IPS-15b (cell line): ENCODE results near the gene NEDD4L.

Source experiments
- H3K27me3 ChIP-seq: one replicate; pipeline ENCODE4 v1.6.1; 2013; ENCODE audit warnings: low read length; ENCODE audit not compliant: control insufficient read depth, insufficient read depth
- H3K36me3 ChIP-seq: one replicate; pipeline ENCODE4 v1.6.1; 2013; ENCODE audit warnings: low read length; ENCODE audit not compliant: control insufficient read depth, insufficient read depth
- H3K4me1 ChIP-seq: one replicate; pipeline ENCODE4 v1.6.1; 2013; ENCODE audit warnings: mild to moderate bottlenecking, low read length; ENCODE audit not compliant: control insufficient read depth, insufficient read depth
- H3K4me3 ChIP-seq: one replicate; pipeline ENCODE4 v1.5.1; 2013; ENCODE audit warnings: low read depth, low read length
- H3K9ac ChIP-seq: one replicate; pipeline ENCODE4 v1.6.1; 2013; ENCODE audit warnings: low read depth, mild to moderate bottlenecking, low read length
- H3K9me3 ChIP-seq: one replicate; pipeline ENCODE4 v1.6.1; 2013; ENCODE audit warnings: mild to moderate bottlenecking, low read length; ENCODE audit not compliant: control insufficient read depth, insufficient read depth

The NEDD4L gene

DNA sequence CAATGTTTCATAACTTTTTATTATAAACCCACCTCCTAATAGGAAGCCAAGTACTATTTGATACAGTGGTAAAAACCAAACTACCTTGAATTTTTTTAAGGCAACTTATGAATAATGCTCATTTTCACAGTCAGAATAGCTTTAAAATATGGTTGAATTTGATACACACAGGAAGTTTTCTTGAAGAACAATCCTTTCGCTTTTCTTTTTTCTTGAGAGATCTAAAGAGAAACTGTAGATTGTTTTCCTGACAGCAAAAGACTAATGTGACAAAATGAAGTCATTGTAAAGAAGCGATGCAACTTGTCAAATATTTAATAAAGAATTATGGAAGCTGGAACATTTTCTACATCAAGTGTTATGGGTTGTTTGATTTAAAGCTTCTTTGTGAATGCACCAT is 357.2 kb downstream of the NEDD4L start:
- Histone ChIP-seq H3K4me3 (no peak overlapping the region), H3K4me1 (no peaks in the 10 kb centered on the region), H3K36me3 (no peaks in the 10 kb centered on the region), H3K27me3 (no peaks in the 10 kb centered on the region), H3K9ac (no peak overlapping the region), H3K9me3 (no peaks in the 10 kb centered on the region)

DNA sequence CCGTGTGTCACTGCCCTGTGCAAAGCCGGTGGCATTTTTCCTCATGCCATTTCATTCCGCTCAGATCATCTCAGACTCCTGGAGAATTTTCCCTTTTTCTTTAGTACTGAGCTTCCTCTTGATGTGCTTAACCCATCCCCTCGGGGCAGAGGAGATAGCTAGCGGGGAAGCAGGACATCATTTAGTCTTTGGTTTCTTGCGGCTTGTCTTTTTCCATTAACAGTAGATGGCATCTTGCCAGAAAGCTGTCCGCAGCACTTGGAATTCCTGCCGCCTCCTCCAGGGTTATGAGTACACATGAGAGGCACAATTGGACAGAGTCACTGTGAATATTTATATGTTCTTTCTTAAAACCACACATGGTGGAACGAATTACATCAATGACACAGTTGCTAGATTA is 358.2 kb downstream of the NEDD4L start:
- H3K4me3 ChIP-seq: no peak overlapping the region
- no peaks in the 10 kb centered on the region for H3K9me3 ChIP-seq
- H3K4me1 ChIP-seq: no peaks in the 10 kb centered on the region
- no peak overlapping the region for H3K9ac ChIP-seq
- no peaks in the 10 kb centered on the region for H3K27me3 ChIP-seq
- no peaks in the 10 kb centered on the region for H3K36me3 ChIP-seq

DNA sequence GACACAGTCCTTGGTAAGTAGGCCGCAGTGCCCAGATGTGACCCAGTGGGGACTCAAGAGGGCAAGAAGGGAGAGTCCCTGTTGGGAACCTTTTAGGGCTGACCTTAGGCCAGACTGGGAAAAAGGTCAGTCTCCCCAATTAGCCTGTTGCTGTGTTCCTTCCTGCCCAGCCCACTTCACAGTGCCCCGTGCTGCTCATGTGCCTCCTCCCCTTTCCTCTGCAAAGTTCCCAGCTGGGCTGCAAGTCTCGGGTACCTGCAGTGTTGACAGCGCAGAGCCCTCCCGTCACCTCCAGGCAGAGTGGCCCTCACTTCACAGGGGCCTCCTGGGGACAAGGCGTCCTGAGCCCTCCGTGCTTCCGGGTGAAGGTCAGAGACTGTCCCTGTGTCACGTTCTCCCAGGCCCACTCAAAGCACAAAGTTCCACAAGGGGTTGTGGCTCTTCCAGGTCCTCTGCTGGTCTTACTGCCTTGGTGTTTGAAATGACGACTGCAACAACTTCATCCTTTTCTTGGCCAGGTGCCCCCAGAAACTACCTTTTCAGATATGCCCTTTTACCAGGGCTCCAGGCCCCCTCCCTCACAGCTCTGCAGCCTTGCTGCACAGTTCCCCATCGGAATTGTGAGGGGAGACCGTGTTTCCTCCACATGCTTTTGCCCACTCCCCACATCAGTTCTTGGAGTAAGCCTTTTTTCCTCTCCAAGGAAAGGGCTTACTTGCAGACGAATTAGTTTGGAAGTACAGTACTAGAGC is 359.1 kb downstream of the NEDD4L start:
- no peaks in the 10 kb centered on the region for H3K36me3 ChIP-seq
- no peaks in the 10 kb centered on the region for H3K4me1 ChIP-seq
- no peaks in the 10 kb centered on the region for H3K27me3 ChIP-seq
- H3K9ac ChIP-seq: no peak overlapping the region
- no peak overlapping the region for H3K4me3 ChIP-seq
- H3K9me3 ChIP-seq: no peaks in the 10 kb centered on the region

GRCh38 chr18:58403799-58404455 is 359.9 kb downstream of the NEDD4L start:
- H3K4me3 ChIP-seq: no peak overlapping the region
- no peak overlapping the region for H3K9ac ChIP-seq
- no peaks in the 10 kb centered on the region for H3K36me3 ChIP-seq
- no peaks in the 10 kb centered on the region for H3K4me1 ChIP-seq
- no peaks in the 10 kb centered on the region for H3K27me3 ChIP-seq
- H3K9me3 ChIP-seq: no peaks in the 10 kb centered on the region

GRCh38 chr18:58405107-58405898 is 361.3 kb downstream of the NEDD4L start:
- Histone ChIP-seq H3K4me3 (no peak overlapping the region), H3K36me3 (no peaks in the 10 kb centered on the region), H3K27me3 (no peaks in the 10 kb centered on the region), H3K9ac (no peak overlapping the region), H3K9me3 (no peaks in the 10 kb centered on the region), H3K4me1 (no peaks in the 10 kb centered on the region)

DNA sequence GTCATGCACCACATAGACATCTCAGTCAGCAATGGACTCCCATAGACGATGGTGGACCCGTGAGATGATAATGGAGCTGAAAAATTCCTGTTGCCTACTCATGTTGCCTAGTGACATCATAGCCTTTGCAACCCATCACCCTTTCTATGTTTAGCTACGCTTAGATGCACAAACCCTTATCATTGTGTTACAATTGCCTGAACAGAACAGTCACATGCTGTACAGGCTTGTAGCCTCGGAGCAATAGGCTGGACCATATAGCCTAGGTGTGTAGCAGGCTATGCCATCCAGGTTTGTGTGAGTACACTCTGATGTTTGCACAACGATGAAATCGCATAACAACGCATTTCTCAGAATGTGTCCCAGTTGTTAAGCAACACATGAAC is 363.2 kb downstream of the NEDD4L start:
- Histone ChIP-seq H3K4me1 (no peaks in the 10 kb centered on the region), H3K36me3 (no peaks in the 10 kb centered on the region), H3K9me3 (no peaks in the 10 kb centered on the region), H3K27me3 (no peaks in the 10 kb centered on the region), H3K4me3 (no peak overlapping the region), H3K9ac (no peak overlapping the region)

GRCh38 chr18:58407649-58408407 is 363.8 kb downstream of the NEDD4L start:
- H3K9ac ChIP-seq: no peak overlapping the region
- H3K9me3 ChIP-seq: no peaks in the 10 kb centered on the region
- H3K27me3 ChIP-seq: no peaks in the 10 kb centered on the region
- H3K4me1 ChIP-seq: no peaks in the 10 kb centered on the region
- no peaks in the 10 kb centered on the region for H3K36me3 ChIP-seq
- no peak overlapping the region for H3K4me3 ChIP-seq

DNA sequence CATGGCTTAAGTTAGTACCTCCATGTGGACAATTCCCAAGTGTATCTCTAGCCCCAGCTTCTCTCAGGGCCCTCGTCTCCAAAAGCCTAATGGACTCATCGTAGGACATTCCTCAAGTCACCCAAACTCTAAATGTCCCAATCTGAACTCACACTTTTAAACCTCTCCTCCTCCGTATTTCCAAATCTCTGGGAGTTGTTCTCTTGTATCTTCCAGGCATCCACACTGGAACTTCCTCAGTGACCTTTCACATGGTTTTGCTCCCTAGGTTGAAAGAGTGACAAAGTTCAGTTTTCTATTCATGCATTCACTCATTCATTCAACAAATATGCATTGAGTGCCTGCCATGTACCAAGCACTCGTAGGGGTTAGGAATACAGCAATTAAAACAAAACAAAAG is 364.6 kb downstream of the NEDD4L start:
- Histone ChIP-seq H3K27me3 (no peaks in the 10 kb centered on the region), H3K4me1 (no peaks in the 10 kb centered on the region), H3K36me3 (no peaks in the 10 kb centered on the region), H3K4me3 (no peak overlapping the region), H3K9ac (no peak overlapping the region), H3K9me3 (no peaks in the 10 kb centered on the region)

DNA sequence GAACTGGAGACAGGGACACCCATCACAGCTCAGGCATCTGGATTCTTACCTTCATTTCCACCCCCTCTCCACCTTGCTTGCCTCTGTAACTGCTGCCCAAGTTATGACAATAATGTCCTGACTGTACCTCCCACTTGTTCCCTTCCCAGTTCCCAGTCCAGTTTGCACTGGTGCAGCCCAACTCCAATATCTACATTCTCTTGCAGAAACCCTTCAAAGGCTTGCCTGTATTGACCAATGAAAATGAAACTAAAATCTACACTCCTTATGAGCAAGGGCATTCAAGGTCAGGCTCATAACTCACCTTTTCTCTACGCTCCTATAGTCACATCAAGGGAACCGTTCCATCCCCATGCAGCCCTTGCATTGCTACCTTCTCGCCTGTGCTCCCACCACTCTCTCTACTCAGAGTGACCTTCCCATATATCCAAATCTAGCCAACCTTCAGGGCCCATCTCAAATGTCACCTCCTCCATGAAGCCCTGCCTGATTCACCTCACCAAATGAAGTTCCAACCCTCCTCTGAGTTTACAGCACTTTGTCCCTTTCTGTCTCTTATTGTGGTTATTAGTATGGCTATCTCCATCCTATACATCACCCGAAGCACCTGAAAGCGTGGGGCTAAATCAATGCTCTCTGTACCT is 365.9 kb downstream of the NEDD4L start:
- H3K9ac ChIP-seq: no peak overlapping the region
- H3K36me3 ChIP-seq: no peaks in the 10 kb centered on the region
- H3K4me3 ChIP-seq: no peak overlapping the region
- no peaks in the 10 kb centered on the region for H3K27me3 ChIP-seq
- H3K9me3 ChIP-seq: no peaks in the 10 kb centered on the region
- H3K4me1 ChIP-seq: no peaks in the 10 kb centered on the region

DNA sequence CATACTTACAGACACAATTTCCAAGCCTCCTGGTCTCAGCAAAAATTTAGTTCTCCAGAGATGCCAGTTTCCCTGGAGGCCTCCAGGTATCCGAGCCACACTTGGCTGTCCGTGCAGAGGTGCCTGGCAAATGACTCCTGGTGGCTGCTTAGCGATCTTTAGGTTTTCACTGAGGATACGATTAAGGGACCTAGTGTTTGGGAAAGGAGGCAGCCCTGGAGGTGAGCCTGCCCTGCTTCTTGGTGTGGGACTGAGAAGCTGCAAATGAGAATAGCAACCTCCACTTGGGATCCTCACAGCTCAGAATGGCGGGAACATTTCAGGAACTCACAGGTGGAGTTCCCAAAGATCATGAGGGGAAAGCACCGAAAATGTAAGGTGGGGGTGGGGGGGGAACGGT is 367.3 kb downstream of the NEDD4L start:
- Histone ChIP-seq H3K9ac (no peak overlapping the region), H3K27me3 (no peaks in the 10 kb centered on the region), H3K4me3 (no peak overlapping the region), H3K9me3 (no peaks in the 10 kb centered on the region), H3K36me3 (no peaks in the 10 kb centered on the region), H3K4me1 (no peaks in the 10 kb centered on the region)
